GM23338 (cell line): ENCODE results near the gene CEMIP2. TPM values are rescaled to one million over a fixed set of nuclear protein-coding genes. Genes with fewer than 3 reads are reported as not detected.
A peak's percentile ranks its signal among the peaks of the same experiment; 100 is the strongest.

Experiments
- ATAC-seq: fragments of 200-7000 bp; cut with Tn5 transposase; 3 replicates; pipeline ENCODE4 v1.9.1; 2020
- DNase-seq: peaks from one replicate; pipeline ENCODE4 v3.0.0-alpha.2; 2015; ENCODE audit warnings: low spot score
- H2AFZ ChIP-seq: fragments of 200-600 bp; sonication (generic); 2 replicates; pipeline ENCODE4 v1.8.0; 2016; ENCODE audit warnings: antibody characterized with exemption, mild to moderate bottlenecking, moderate library complexity
- H3F3A ChIP-seq: fragments of 200-600 bp; sonication (generic); replicated peaks from 2 replicates; pipeline ENCODE4 v1.8.0; 2017; ENCODE audit warnings: antibody characterized with exemption, mixed run types, low read depth
- H3K27ac ChIP-seq: fragments of 200-600 bp; sonication (generic); 2 replicates; pipeline ENCODE4 v1.6.1; 2016; ENCODE audit warnings: low read depth
- H3K27me3 ChIP-seq: fragments of 200-600 bp; sonication (generic); 2 replicates; pipeline ENCODE4 v1.8.0; 2016; ENCODE audit warnings: mild to moderate bottlenecking, mixed run types, moderate library complexity; ENCODE audit not compliant: insufficient read depth
- H3K36me3 ChIP-seq: fragments of 200-600 bp; sonication (generic); 2 replicates; pipeline ENCODE4 v1.8.0; 2016; ENCODE audit warnings: mild to moderate bottlenecking; ENCODE audit not compliant: insufficient read depth
- H3K4me1 ChIP-seq: fragments of 200-600 bp; sonication (generic); 2 replicates; pipeline ENCODE4 v1.8.0; 2016; ENCODE audit warnings: mild to moderate bottlenecking, moderate library complexity; ENCODE audit not compliant: insufficient read depth
- H3K4me2 ChIP-seq: fragments of 200-600 bp; sonication (generic); 2 replicates; pipeline ENCODE4 v1.7.1; 2017; ENCODE audit warnings: mixed run types
- H3K4me3 ChIP-seq: fragments of 200-600 bp; sonication (generic); 2 replicates; pipeline ENCODE4 v1.6.1; 2016; ENCODE audit warnings: mixed run types
- H3K79me2 ChIP-seq: fragments of 200-600 bp; sonication (generic); replicated peaks from 2 replicates; pipeline ENCODE4 v1.8.0; 2017; ENCODE audit warnings: mild to moderate bottlenecking; ENCODE audit not compliant: insufficient read depth
- H3K9me2 ChIP-seq: fragments of 200-600 bp; sonication (generic); 2 replicates; pipeline ENCODE4 v1.8.0; 2017; ENCODE audit not compliant: insufficient read depth
- H4K20me1 ChIP-seq: fragments of 200-600 bp; sonication (generic); replicated peaks from 2 replicates; pipeline ENCODE4 v1.8.0; 2017; ENCODE audit warnings: mild to moderate bottlenecking; ENCODE audit not compliant: insufficient read depth
- H3K27ac Mint-ChIP-seq: 2 replicates; pipeline ENCODE4 v1.8.0; 2020; ENCODE audit warnings: inconsistent platforms, mild to moderate bottlenecking, moderate library complexity, mixed read lengths
- H3K27me3 Mint-ChIP-seq: 3 replicates; pipeline ENCODE4 v1.8.0; 2022; ENCODE audit warnings: low read depth, mild to moderate bottlenecking, moderate library complexity, mixed read lengths, inconsistent platforms; ENCODE audit not compliant: insufficient read depth, poor library complexity
- H3K36me3 Mint-ChIP-seq: 3 replicates; pipeline ENCODE4 v1.8.0; 2021; ENCODE audit warnings: low read depth, mild to moderate bottlenecking, inconsistent platforms, moderate library complexity, mixed read lengths
- H3K4me1 Mint-ChIP-seq: 3 replicates; pipeline ENCODE4 v1.8.0; 2020; ENCODE audit warnings: mild to moderate bottlenecking, inconsistent platforms, mixed read lengths
- H3K4me3 Mint-ChIP-seq: 3 replicates; pipeline ENCODE4 v1.8.0; 2021; ENCODE audit warnings: moderate library complexity, mild to moderate bottlenecking, inconsistent platforms, mixed read lengths
- H3K9me3 Mint-ChIP-seq: 3 replicates; pipeline ENCODE4 v1.8.0; 2020; ENCODE audit warnings: moderate library complexity, mild to moderate bottlenecking, inconsistent platforms, mixed read lengths
- EZH2phosphoT487 ChIP-seq: fragments of 200-600 bp; sonication (generic); IDR thresholded peaks from one replicate; pipeline ENCODE4 v1.8.1; 2018; ENCODE audit warnings: antibody characterized with exemption; ENCODE audit not compliant: unreplicated experiment
- POLR2AphosphoS5 ChIP-seq: IDR thresholded peaks from 2 replicates; pipeline ENCODE4 v1.6.1; 2016; ENCODE audit warnings: antibody characterized with exemption, low read depth
- ZNF114 ChIP-seq: fragments of 250-450 bp; sonication (Bioruptor Pico); IDR thresholded peaks from 2 replicates; pipeline ENCODE4 v1.5.0; 2020; ENCODE audit warnings: mild to moderate bottlenecking, moderate library complexity
- polyA plus RNA-seq: library from polyadenylated mRNA; unstranded; fragments of >200 nt; fragmentation: Nextera tagmentation; extraction: Ambion mirVana; gene quantifications from 2 replicates; pipeline ENCODE4 v1.2.1, GENCODE V29; 2016
- total RNA-seq: library from RNA; depleted of rRNA; stranded (reverse); fragments of >200 nt; shearing (Covaris generic); gene quantifications from 2 replicates; pipeline ENCODE4 v1.2.3, GENCODE V29; 2014
- TF ChIP-seq, protein P1 (sequence below), 2 experiments: fragments of 200-600 bp in 1 of 2; sonication (generic) in 1 of 2; conservative IDR thresholded peaks; 2 replicates each; pipeline versions ENCODE4 v1.5.1 to v1.6.1; 2016 to 2017; ENCODE audit warnings: antibody characterized with exemption in 2 of 2, low read depth in 2 of 2, mild to moderate bottlenecking in 2 of 2, moderate library complexity in 1 of 2
- TF ChIP-seq, protein P2 (sequence below): IDR thresholded peaks from 2 replicates; pipeline ENCODE4 v1.6.1; 2016; ENCODE audit warnings: antibody characterized with exemption
- TF ChIP-seq, protein P3 (sequence below): fragments of 250-450 bp; sonication (Bioruptor Pico); IDR thresholded peaks from 2 replicates; pipeline ENCODE4 v1.5.0; 2020; ENCODE audit warnings: mild to moderate bottlenecking, moderate library complexity

CEMIP2 gene
- total and polyA plus RNA-seq, 2 experiments from 2014 or later: 23.0 to 76.7 TPM

DNA sequence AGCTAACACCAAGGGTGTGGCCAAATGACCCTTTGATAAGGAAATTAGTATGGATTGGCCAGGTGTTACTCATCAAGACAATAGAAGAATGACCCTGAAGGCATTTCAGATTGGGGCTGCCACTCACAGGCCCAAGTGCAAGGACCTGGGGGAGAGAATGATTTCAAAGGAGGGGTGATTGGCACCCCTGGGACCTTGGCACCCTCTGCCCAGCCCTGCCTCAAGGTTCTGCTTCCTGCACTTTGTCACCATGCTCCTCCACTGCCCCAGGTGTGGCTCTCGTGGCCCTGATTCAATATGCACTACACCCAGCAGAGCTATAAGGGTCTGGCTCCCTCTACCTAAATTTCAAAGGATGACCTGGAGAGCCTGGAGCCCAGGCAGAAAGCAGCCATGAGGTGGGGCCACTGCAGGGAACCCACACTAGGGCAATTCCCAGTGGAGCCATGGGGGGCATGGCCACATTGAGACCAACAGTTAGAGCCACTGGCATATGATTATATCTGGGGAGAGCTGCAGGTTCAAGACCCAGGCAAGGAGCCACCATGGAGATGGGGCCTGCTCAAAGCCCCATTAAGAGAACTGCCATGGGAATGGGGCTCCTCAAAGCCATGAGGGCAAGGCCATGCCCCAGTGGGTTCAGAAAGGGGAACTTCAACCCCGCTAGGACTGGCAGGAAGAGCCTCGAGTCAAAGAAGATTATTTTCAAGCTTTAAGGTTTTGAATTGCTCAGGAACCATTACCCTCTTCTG, 93.0 kb downstream of the CEMIP2 start:
- Histone ChIP-seq H3F3A (no peaks in the 10 kb centered on the region), H4K20me1 (no peaks in the 10 kb centered on the region), H3K9me2 (no peaks in the 10 kb centered on the region; the same call in 1 of the 2 replicates), H3K4me1 (no peaks in the 10 kb centered on the region), H3K79me2 (no peaks in the 10 kb centered on the region), H2AFZ (no peak overlapping the region), H3K4me3 (no peak overlapping the region), H3K36me3 (peaks cover 7% of the 10 kb centered on the region; the same call in 1 of the 2 replicates), H3K27ac (no peak overlapping the region), H3K27me3 (no peaks in the 10 kb centered on the region), H3K4me2 (no peak overlapping the region)
- Mint-ChIP-seq H3K9me3 (peaks cover 16% of the 10 kb centered on the region), H3K27me3 (no peaks in the 10 kb centered on the region), H3K4me1 (peaks cover 11% of the 10 kb centered on the region), H3K36me3 (peaks cover 15% of the 10 kb centered on the region; the same call in 2 of the 3 replicates), H3K4me3 (no peak overlapping the region), H3K27ac (no peak overlapping the region)
- TF ChIP-seq, protein P1, sequence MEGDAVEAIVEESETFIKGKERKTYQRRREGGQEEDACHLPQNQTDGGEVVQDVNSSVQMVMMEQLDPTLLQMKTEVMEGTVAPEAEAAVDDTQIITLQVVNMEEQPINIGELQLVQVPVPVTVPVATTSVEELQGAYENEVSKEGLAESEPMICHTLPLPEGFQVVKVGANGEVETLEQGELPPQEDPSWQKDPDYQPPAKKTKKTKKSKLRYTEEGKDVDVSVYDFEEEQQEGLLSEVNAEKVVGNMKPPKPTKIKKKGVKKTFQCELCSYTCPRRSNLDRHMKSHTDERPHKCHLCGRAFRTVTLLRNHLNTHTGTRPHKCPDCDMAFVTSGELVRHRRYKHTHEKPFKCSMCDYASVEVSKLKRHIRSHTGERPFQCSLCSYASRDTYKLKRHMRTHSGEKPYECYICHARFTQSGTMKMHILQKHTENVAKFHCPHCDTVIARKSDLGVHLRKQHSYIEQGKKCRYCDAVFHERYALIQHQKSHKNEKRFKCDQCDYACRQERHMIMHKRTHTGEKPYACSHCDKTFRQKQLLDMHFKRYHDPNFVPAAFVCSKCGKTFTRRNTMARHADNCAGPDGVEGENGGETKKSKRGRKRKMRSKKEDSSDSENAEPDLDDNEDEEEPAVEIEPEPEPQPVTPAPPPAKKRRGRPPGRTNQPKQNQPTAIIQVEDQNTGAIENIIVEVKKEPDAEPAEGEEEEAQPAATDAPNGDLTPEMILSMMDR (conservative IDR thresholded peaks at IDR 0.05; ENCODE audit: low read depth in 2 of 2): peak; percentile 24 to 33; a peak in 2 of 4 replicates
- TF ChIP-seq, protein P2, sequence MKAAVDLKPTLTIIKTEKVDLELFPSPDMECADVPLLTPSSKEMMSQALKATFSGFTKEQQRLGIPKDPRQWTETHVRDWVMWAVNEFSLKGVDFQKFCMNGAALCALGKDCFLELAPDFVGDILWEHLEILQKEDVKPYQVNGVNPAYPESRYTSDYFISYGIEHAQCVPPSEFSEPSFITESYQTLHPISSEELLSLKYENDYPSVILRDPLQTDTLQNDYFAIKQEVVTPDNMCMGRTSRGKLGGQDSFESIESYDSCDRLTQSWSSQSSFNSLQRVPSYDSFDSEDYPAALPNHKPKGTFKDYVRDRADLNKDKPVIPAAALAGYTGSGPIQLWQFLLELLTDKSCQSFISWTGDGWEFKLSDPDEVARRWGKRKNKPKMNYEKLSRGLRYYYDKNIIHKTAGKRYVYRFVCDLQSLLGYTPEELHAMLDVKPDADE: no peak
- TF ChIP-seq POLR2AphosphoS5 (no peak), ZNF114 (CRISPR knock-in tag) (no peak), EZH2phosphoT487 (no peak)
- TF ChIP-seq, protein P3, sequence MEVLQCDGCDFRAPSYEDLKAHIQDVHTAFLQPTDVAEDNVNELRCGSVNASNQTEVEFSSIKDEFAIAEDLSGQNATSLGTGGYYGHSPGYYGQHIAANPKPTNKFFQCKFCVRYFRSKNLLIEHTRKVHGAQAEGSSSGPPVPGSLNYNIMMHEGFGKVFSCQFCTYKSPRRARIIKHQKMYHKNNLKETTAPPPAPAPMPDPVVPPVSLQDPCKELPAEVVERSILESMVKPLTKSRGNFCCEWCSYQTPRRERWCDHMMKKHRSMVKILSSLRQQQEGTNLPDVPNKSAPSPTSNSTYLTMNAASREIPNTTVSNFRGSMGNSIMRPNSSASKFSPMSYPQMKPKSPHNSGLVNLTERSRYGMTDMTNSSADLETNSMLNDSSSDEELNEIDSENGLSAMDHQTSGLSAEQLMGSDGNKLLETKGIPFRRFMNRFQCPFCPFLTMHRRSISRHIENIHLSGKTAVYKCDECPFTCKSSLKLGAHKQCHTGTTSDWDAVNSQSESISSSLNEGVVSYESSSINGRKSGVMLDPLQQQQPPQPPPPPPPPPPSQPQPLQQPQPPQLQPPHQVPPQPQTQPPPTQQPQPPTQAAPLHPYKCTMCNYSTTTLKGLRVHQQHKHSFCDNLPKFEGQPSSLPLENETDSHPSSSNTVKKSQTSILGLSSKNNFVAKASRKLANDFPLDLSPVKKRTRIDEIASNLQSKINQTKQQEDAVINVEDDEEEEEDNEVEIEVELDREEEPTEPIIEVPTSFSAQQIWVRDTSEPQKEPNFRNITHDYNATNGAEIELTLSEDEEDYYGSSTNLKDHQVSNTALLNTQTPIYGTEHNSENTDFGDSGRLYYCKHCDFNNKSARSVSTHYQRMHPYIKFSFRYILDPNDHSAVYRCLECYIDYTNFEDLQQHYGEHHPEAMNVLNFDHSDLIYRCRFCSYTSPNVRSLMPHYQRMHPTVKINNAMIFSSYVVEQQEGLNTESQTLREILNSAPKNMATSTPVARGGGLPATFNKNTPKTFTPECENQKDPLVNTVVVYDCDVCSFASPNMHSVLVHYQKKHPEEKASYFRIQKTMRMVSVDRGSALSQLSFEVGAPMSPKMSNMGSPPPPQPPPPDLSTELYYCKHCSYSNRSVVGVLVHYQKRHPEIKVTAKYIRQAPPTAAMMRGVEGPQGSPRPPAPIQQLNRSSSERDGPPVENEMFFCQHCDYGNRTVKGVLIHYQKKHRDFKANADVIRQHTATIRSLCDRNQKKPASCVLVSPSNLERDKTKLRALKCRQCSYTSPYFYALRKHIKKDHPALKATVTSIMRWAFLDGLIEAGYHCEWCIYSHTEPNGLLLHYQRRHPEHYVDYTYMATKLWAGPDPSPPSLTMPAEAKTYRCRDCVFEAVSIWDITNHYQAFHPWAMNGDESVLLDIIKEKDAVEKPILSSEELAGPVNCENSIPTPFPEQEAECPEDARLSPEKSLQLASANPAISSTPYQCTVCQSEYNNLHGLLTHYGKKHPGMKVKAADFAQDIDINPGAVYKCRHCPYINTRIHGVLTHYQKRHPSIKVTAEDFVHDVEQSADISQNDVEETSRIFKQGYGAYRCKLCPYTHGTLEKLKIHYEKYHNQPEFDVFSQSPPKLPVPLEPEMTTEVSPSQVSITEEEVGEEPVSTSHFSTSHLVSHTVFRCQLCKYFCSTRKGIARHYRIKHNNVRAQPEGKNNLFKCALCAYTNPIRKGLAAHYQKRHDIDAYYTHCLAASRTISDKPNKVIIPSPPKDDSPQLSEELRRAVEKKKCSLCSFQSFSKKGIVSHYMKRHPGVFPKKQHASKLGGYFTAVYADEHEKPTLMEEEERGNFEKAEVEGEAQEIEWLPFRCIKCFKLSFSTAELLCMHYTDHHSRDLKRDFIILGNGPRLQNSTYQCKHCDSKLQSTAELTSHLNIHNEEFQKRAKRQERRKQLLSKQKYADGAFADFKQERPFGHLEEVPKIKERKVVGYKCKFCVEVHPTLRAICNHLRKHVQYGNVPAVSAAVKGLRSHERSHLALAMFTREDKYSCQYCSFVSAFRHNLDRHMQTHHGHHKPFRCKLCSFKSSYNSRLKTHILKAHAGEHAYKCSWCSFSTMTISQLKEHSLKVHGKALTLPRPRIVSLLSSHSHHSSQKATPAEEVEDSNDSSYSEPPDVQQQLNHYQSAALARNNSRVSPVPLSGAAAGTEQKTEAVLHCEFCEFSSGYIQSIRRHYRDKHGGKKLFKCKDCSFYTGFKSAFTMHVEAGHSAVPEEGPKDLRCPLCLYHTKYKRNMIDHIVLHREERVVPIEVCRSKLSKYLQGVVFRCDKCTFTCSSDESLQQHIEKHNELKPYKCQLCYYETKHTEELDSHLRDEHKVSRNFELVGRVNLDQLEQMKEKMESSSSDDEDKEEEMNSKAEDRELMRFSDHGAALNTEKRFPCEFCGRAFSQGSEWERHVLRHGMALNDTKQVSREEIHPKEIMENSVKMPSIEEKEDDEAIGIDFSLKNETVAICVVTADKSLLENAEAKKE: no peak
- ATAC-seq: peak; percentile 46; the same call in 2 of the 3 replicates
- DNase-seq: no peak
